GM12875 (cell line): Measurements from ENCODE around the gene DNAH8.

Source experiments
- H3K4me3 ChIP-seq: one replicate; pipeline ENCODE4 v1.5.1; 2011; ENCODE audit warnings: low read depth, low read length, control low read depth
- CTCF ChIP-seq: IDR thresholded peaks from 2 replicates; pipeline ENCODE4 v1.5.1; 2011; ENCODE audit warnings: low read depth, mild to moderate bottlenecking, control low read depth, inconsistent platforms, low read length, moderate library complexity, borderline replicate concordance; ENCODE audit not compliant: insufficient read depth

Gene DNAH8

GRCh38 chr6:38725414-38726183 lies 10.5 kb downstream of the DNAH8 start:
- TF ChIP-seq CTCF, result no peak

GRCh38 chr6:38728203-38728602 lies 13.1 kb downstream of the DNAH8 start:
- TF ChIP-seq CTCF, result no peak
- H3K4me3 ChIP-seq, result no peak overlapping the region

More at GRCh38 chr6:38725414-38726183, 10.5 kb downstream of the DNAH8 start:
- H3K4me3 ChIP-seq, result no peak overlapping the region

GRCh38 chr6:38730140-38730862 lies 15.2 kb downstream of the DNAH8 start:
- no peak overlapping the region for H3K4me3 ChIP-seq
- no peak for TF ChIP-seq CTCF

- no peak overlapping the region for H3K4me3 ChIP-seq
- no peak for TF ChIP-seq CTCF
These were observed 21.8 kb downstream of the DNAH8 start for GRCh38 chr6:38736951-38737350.

- TF ChIP-seq CTCF, result no peak
- no peak overlapping the region for H3K4me3 ChIP-seq
These were observed 23.1 kb downstream of the DNAH8 start for GRCh38 chr6:38738261-38738660.

- no peak for TF ChIP-seq CTCF
- H3K4me3 ChIP-seq, result no peak overlapping the region
These were observed 24.4 kb downstream of the DNAH8 start for GRCh38 chr6:38739532-38739931.

GRCh38 chr6:38749473-38749872 lies 34.4 kb downstream of the DNAH8 start:
- no peak for TF ChIP-seq CTCF
- no peak overlapping the region for H3K4me3 ChIP-seq
